ENCODE data around the gene LACC1. TPM values are rescaled to one million over a fixed set of nuclear protein-coding genes. Genes with fewer than 3 reads are reported as not detected.

LACC1 gene
- total RNA-seq, 1 experiment from 2014 or later = 0.47 TPM

GRCh38 chr13:43920965-43921674, 41.4 kb downstream of the LACC1 start:
- Histone ChIP-seq H3K4me1 (ENCODE audit: insufficient read depth, low read length, poor library complexity, severe bottlenecking) (no peaks in the 10 kb centered on the region), H3K36me3 (ENCODE audit: insufficient read depth, low read length, poor library complexity, severe bottlenecking) (no peaks in the 10 kb centered on the region), H3K27me3 (replicated peaks; ENCODE audit: insufficient read depth, low read depth, low read length, poor library complexity) (peaks cover 17% of the 10 kb centered on the region), H3K4me3 (ENCODE audit: low read depth, low read length, poor library complexity, severe bottlenecking) (no peak overlapping the region), H3K27ac (ENCODE audit: low read depth, low read length, poor library complexity, severe bottlenecking) (no peak overlapping the region), H3K9me3 (ENCODE audit: low read depth, low read length, poor library complexity, severe bottlenecking) (no peaks in the 10 kb centered on the region)
- no peak for DNase-seq (ENCODE audit: low spot score)
- intact Hi-C loops (cut with micrococcal nuclease; ENCODE audit: unreplicated experiment) = no loop called here
- POLR2A ChIA-PET (ENCODE audit: low non-redundant PET) = no interaction called here
- TF ChIP-seq EZH2 (IDR thresholded peaks at IDR 0.05; ENCODE audit: borderline replicate concordance, low read depth, low read length, poor library complexity, severe bottlenecking) (no peak), CTCF (conservative IDR thresholded peaks at IDR 0.05; ENCODE audit: low read depth, low read length) (no peak)
- no TSS peak for BruUV-seq (replicated peaks)
- CTCF ChIA-PET = no interaction called here

GRCh38 chr13:43924549-43925245, 45.0 kb downstream of the LACC1 start:
- POLR2A ChIA-PET (ENCODE audit: low non-redundant PET) = no interaction called here
- Histone ChIP-seq H3K27ac (ENCODE audit: low read depth, low read length, poor library complexity, severe bottlenecking) (no peak overlapping the region), H3K36me3 (ENCODE audit: insufficient read depth, low read length, poor library complexity, severe bottlenecking) (no peaks in the 10 kb centered on the region), H3K27me3 (replicated peaks; ENCODE audit: insufficient read depth, low read depth, low read length, poor library complexity) (peaks cover 4% of the 10 kb centered on the region), H3K9me3 (ENCODE audit: low read depth, low read length, poor library complexity, severe bottlenecking) (no peaks in the 10 kb centered on the region), H3K4me3 (ENCODE audit: low read depth, low read length, poor library complexity, severe bottlenecking) (no peak overlapping the region), H3K4me1 (ENCODE audit: insufficient read depth, low read length, poor library complexity, severe bottlenecking) (no peaks in the 10 kb centered on the region)
- TF ChIP-seq EZH2 (IDR thresholded peaks at IDR 0.05; ENCODE audit: borderline replicate concordance, low read depth, low read length, poor library complexity, severe bottlenecking) = no peak
- no peak for TF ChIP-seq CTCF (conservative IDR thresholded peaks at IDR 0.05; ENCODE audit: low read depth, low read length)
- BruUV-seq (replicated peaks) = no TSS peak
- intact Hi-C loops (cut with micrococcal nuclease; ENCODE audit: unreplicated experiment) = no loop called here
- CTCF ChIA-PET = no interaction called here
- no peak for DNase-seq (ENCODE audit: low spot score)

GRCh38 chr13:43929947-43930346, 50.2 kb downstream of the LACC1 start:
- Histone ChIP-seq H3K27ac (ENCODE audit: low read depth, low read length, poor library complexity, severe bottlenecking) (no peak overlapping the region), H3K4me3 (ENCODE audit: low read depth, low read length, poor library complexity, severe bottlenecking) (no peak overlapping the region), H3K9me3 (ENCODE audit: low read depth, low read length, poor library complexity, severe bottlenecking) (no peaks in the 10 kb centered on the region), H3K4me1 (ENCODE audit: insufficient read depth, low read length, poor library complexity, severe bottlenecking) (no peaks in the 10 kb centered on the region), H3K27me3 (replicated peaks; ENCODE audit: insufficient read depth, low read depth, low read length, poor library complexity) (no peaks in the 10 kb centered on the region), H3K36me3 (ENCODE audit: insufficient read depth, low read length, poor library complexity, severe bottlenecking) (no peaks in the 10 kb centered on the region)
- ChIA-PET CTCF (no interaction called here), POLR2A (ENCODE audit: low non-redundant PET) (no interaction called here)
- TF ChIP-seq CTCF (conservative IDR thresholded peaks at IDR 0.05; ENCODE audit: low read depth, low read length) (no peak), EZH2 (IDR thresholded peaks at IDR 0.05; ENCODE audit: borderline replicate concordance, low read depth, low read length, poor library complexity, severe bottlenecking) (no peak)
- no peak for DNase-seq (ENCODE audit: low spot score)
- intact Hi-C loops (cut with micrococcal nuclease; ENCODE audit: unreplicated experiment) = no loop called here
- BruUV-seq (replicated peaks) = no TSS peak

Measured in A673 (cell line).